ENCODE measurements around the gene ZDHHC14.
"Not testable (repeated sequence)": the region's sequence is repeated elsewhere in the genome, so short reads cannot be mapped to it uniquely, and the experiment has no call there.

ZDHHC14 gene

DNA sequence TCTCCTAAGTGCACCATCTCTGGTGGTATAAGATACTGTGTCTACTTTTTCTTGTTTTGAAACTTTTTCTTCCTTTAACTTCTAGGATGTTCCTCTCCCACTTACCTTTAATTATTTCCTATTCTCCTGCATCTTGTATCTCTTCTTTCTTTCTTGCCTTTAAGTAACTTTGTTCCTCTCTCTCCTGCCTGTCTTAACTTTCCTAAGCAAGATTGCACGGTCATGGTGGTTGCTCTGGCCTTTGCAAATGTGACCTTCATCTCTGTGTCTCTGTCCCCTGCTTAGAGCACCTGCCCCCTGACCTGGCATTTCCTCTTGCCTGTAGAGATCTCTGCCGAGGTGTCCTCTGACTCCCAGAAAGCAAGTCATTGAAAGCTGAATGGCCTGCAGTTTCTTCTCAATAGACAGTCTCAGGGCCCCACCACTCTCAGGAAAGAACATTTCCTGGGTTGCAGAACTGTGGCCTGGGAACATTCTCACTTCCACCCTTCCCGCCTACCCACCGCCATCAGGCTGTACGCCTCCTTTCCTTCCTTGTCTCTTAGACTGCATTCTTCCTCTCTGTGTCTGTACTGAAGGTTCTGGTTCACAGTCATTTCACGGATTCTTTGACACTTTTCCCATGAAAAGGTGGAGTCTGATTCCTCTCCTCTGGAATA is 12.8 kb downstream of the ZDHHC14 start:
- H3K27ac ChIP-seq: no peak overlapping the region
- CTCF ChIA-PET: no interaction called here
- TF ChIP-seq, protein P1, sequence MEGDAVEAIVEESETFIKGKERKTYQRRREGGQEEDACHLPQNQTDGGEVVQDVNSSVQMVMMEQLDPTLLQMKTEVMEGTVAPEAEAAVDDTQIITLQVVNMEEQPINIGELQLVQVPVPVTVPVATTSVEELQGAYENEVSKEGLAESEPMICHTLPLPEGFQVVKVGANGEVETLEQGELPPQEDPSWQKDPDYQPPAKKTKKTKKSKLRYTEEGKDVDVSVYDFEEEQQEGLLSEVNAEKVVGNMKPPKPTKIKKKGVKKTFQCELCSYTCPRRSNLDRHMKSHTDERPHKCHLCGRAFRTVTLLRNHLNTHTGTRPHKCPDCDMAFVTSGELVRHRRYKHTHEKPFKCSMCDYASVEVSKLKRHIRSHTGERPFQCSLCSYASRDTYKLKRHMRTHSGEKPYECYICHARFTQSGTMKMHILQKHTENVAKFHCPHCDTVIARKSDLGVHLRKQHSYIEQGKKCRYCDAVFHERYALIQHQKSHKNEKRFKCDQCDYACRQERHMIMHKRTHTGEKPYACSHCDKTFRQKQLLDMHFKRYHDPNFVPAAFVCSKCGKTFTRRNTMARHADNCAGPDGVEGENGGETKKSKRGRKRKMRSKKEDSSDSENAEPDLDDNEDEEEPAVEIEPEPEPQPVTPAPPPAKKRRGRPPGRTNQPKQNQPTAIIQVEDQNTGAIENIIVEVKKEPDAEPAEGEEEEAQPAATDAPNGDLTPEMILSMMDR (conservative IDR thresholded peaks at IDR 0.05; ENCODE audit: low read depth): no peak
- no peak for DNase-seq (ENCODE audit: low spot score)
- POLR2A ChIA-PET (ENCODE audit: low non-redundant PET): no interaction called here

DNA sequence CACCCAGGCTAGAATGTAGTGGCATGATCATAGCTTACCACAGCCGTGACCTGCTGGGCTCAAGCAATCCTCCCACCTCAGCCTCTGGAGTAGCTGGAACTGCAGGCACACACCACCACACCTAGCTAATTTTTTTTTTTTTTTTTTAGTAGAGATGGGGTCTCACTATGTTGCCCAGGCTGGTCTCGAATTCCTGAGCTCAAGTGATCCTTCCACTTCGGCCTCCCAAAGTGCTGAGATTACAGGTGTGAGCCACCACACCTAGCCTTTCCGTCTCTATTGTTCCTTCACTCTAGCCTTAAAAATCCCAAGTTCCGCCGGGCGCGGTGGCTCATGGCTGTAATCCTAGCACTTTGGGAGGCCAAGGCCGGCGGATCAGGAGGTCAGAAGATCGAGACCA is 14.2 kb downstream of the ZDHHC14 start:
- CTCF ChIA-PET: interaction anchor here (0.6 kb wide), 1 partner anchor 16 kb away, joined by 3 read pairs; no protein-coding TSS in a partner anchor
- POLR2A ChIA-PET (ENCODE audit: low non-redundant PET); DNase-seq (ENCODE audit: low spot score); H3K27ac ChIP-seq: not testable (repeated sequence)

DNA sequence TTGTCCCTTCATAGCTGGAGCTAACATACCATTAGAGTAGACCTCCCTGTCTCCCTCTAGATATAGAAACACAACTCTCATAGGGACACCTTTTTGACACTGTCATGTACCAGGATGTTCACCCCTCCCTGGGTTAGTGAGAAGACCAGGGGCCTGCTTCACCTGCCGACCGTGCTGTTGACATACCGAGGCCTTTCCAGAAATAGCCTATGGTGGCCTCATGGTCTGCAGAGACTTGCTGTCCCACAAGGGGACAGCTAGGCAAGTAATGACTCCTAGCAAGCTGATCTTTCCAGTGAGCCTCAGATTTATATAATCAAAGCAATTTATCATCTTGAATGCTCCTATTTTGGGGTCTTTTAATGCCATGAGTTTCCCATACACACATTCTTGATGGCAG is 15.0 kb downstream of the ZDHHC14 start:
- DNase-seq (ENCODE audit: low spot score): no peak
- ChIA-PET CTCF (interaction anchor here (0.6 kb wide), 2 partner anchors 15 to 537 kb away, joined by 3 read pairs; no protein-coding TSS in a partner anchor), POLR2A (ENCODE audit: low non-redundant PET) (no interaction called here)
- TF ChIP-seq, protein P1 (conservative IDR thresholded peaks at IDR 0.05; ENCODE audit: low read depth): no peak
- no peak overlapping the region for H3K27ac ChIP-seq

- TF ChIP-seq, protein P1 (conservative IDR thresholded peaks at IDR 0.05; ENCODE audit: low read depth): no peak
- POLR2A ChIA-PET (ENCODE audit: low non-redundant PET): no interaction called here
- no peak overlapping the region for H3K27ac ChIP-seq
- CTCF ChIA-PET: no interaction called here
- DNase-seq (ENCODE audit: low spot score): no peak
These were observed 16.7 kb downstream of the ZDHHC14 start for GRCh38 chr6:157397660-157398059.

- no peak for DNase-seq (ENCODE audit: low spot score)
- ChIA-PET CTCF (no interaction called here), POLR2A (ENCODE audit: low non-redundant PET) (no interaction called here)
- H3K27ac ChIP-seq: no peak overlapping the region
- TF ChIP-seq, protein P1 (conservative IDR thresholded peaks at IDR 0.05; ENCODE audit: low read depth): no peak
These were observed 17.2 kb downstream of the ZDHHC14 start for GRCh38 chr6:157398151-157398550.

DNA sequence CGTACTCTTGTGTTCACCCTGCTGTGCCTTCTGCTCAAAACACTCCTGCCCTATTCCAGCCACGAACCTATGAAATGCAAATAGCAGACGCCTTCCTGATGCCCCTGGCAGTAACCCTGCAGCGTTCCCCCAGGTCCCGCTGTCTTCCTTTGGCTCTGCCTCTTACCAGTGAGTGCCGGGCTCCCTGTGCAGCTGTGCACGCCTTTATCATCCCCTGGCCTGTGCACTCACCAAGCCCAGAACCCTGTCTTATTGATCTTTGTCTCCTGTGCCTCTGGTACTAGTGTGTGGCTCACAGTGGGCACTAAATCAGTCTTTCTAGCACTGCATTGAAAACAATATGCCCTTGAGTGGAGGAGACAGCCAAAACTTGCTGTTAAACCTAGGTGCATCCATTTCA is 19.7 kb downstream of the ZDHHC14 start:
- TF ChIP-seq, protein P1 (conservative IDR thresholded peaks at IDR 0.05; ENCODE audit: low read depth): no peak
- no peak for DNase-seq (ENCODE audit: low spot score)
- H3K27ac ChIP-seq: no peak overlapping the region
- ChIA-PET CTCF (interaction anchor here (0.6 kb wide), 1 partner anchor 16 kb away, joined by 3 read pairs; no protein-coding TSS in a partner anchor), POLR2A (ENCODE audit: low non-redundant PET) (no interaction called here)

GRCh38 chr6:157401734-157402338 is 20.8 kb downstream of the ZDHHC14 start:
- CTCF ChIA-PET: interaction anchor here (0.5 kb wide), 1 partner anchor 10 kb away, joined by 4 read pairs; no protein-coding TSS in a partner anchor
- POLR2A ChIA-PET (ENCODE audit: low non-redundant PET): no interaction called here
- TF ChIP-seq, protein P1 (conservative IDR thresholded peaks at IDR 0.05; ENCODE audit: low read depth): no peak
- DNase-seq (ENCODE audit: low spot score): no peak
- H3K27ac ChIP-seq: no peak overlapping the region

Data from RWPE1 (cell line).